Mucosa of rectum (tissue), 2 donors: ENCODE data around the gene VAV2.

Experiments used
- H3K27ac ChIP-seq, 2 donors: one replicate each; pipeline ENCODE4 v1.7.0; 2013; ENCODE audit warnings: inconsistent platforms in 2 of 2, low read depth in 2 of 2, low read length in 2 of 2
- H3K27me3 ChIP-seq, 2 donors: one replicate each; pipeline ENCODE4 v1.7.0; 2013; ENCODE audit warnings: low read length in 2 of 2; ENCODE audit not compliant: control insufficient read depth in 2 of 2, insufficient read depth in 2 of 2
- H3K36me3 ChIP-seq, 2 donors: one replicate each; pipeline ENCODE4 v1.7.0; 2013; ENCODE audit warnings: low read length in 2 of 2; ENCODE audit not compliant: control insufficient read depth in 2 of 2, insufficient read depth in 2 of 2
- H3K4me1 ChIP-seq, 2 donors: one replicate each; pipeline ENCODE4 v1.7.0; 2013; ENCODE audit warnings: low read length in 2 of 2, mild to moderate bottlenecking in 1 of 2; ENCODE audit not compliant: control insufficient read depth in 2 of 2, insufficient read depth in 2 of 2
- H3K4me3 ChIP-seq, 2 donors: one replicate each; pipeline ENCODE4 v1.7.0; 2013; ENCODE audit warnings: low read length in 2 of 2
- H3K9ac ChIP-seq, 2 donors: one replicate each; pipeline ENCODE4 v1.7.0; 2013; ENCODE audit warnings: low read length in 2 of 2, low read depth in 1 of 2, mild to moderate bottlenecking in 1 of 2
- H3K9me3 ChIP-seq, 2 donors: one replicate each; pipeline ENCODE4 v1.7.0; 2013; ENCODE audit warnings: low read length in 2 of 2; ENCODE audit not compliant: control insufficient read depth in 2 of 2
- donor health status: healthy.
- donor health status: Normal muscosa, but diverticular disease.

Gene VAV2

DNA sequence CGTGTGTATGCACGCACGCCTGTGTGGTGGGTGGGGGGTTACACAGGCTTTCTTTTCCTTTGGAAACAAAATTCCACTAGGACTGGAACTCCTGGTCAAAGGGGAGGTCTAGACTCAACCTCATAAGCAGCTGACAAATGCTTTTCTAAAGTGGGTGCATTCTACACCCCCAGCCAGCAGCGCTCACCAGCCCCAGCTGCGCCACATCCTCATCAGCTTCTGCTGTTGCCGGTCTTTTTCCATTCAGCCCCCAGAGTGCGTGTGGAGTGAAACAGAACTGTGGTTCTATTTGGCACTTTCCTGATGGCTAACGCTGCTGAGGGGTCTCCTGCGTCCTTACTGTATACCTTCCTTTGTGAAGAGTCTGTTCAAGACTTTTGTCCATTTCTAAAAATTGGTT lies 176.3 kb downstream of the VAV2 start:
- no peaks in the 10 kb centered on the region for H3K36me3 ChIP-seq
- no peaks in the 10 kb centered on the region for H3K27me3 ChIP-seq
- H3K27ac ChIP-seq, result no peak overlapping the region
- no peak overlapping the region for H3K9ac ChIP-seq
- H3K4me3 ChIP-seq, result no peak overlapping the region
- H3K4me1 ChIP-seq, result no peaks in the 10 kb centered on the region
- no peaks in the 10 kb centered on the region for H3K9me3 ChIP-seq

DNA sequence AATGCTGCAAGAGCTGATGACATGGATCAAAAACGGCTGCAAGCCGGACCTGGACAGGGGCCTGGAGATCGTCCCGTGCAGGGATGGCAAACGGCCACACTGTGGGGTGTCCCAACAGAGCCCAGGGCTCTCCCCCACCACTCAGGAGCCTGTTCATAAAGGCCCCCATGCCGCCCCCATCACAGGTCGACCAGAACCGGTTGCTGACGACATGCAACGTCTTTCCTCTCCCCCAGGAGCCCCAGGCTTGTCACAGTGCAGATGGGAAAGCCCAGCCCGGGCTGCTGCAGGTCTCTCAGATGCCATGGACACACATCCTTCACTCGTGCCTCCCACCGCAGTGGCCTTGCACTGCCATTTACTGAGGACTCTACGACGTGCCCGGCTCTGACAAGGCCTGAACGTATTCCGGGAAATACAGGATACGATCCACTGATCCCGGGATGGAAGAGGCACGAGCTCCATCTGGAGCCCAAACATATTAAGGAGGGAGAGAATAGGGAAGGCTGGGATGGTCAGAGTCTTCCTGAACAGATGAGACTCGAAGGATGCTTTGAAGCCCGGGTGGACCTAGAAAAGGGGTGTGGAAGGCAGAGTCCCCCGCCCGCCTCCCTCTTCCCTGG lies 177.4 kb downstream of the VAV2 start:
- H3K4me1 ChIP-seq, result no peaks in the 10 kb centered on the region
- no peaks in the 10 kb centered on the region for H3K9me3 ChIP-seq
- no peaks in the 10 kb centered on the region for H3K36me3 ChIP-seq
- H3K27me3 ChIP-seq, result no peaks in the 10 kb centered on the region
- H3K4me3 ChIP-seq, result no peak overlapping the region
- no peak overlapping the region for H3K27ac ChIP-seq
- no peak overlapping the region for H3K9ac ChIP-seq

DNA sequence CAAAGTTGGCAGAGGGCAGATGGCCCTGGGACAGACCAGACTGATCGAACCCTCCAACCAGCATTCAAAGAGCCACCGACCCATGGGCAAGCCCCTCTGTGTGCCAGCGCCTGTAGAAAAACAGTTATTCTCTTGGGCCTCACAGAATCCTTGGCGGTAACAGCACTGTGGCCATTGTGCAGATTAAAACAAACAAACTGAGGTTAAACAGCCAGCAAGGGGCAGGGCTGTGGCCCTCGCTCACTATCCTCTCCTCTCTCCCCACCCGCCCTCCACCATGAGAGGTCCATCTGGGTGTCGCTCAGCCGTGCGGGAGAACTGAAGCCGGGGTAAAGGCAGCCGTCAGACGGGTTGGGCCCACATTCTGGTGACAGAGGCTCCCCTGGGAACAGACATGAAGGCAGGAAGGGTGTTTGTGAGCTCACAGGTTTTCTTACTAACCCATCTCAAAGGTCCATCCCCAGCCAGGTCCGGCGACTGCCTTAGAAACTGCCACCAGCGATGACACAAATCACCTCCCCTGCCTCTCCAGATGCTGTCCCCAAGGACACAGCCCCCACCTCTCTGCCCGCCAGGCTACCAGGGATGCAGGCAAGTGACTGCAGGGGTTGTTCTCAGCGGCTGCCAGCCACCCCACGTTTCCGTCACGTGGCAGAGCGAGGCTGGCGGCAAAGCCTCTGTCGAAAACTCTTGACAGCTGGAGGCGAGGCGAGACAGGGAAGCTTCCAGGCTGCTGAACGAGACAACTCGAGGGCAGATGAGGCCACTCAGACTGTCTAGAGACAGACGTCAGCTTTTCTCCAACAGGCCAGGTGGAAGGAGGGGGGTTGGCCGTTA lies 178.2 kb downstream of the VAV2 start:
- Histone ChIP-seq H3K9me3 (no peaks in the 10 kb centered on the region), H3K9ac (no peak overlapping the region), H3K4me1 (no peaks in the 10 kb centered on the region), H3K36me3 (peaks cover 0 to 3% of the 10 kb centered on the region in 2 donors), H3K27me3 (no peaks in the 10 kb centered on the region), H3K27ac (no peak overlapping the region), H3K4me3 (no peak overlapping the region)

DNA sequence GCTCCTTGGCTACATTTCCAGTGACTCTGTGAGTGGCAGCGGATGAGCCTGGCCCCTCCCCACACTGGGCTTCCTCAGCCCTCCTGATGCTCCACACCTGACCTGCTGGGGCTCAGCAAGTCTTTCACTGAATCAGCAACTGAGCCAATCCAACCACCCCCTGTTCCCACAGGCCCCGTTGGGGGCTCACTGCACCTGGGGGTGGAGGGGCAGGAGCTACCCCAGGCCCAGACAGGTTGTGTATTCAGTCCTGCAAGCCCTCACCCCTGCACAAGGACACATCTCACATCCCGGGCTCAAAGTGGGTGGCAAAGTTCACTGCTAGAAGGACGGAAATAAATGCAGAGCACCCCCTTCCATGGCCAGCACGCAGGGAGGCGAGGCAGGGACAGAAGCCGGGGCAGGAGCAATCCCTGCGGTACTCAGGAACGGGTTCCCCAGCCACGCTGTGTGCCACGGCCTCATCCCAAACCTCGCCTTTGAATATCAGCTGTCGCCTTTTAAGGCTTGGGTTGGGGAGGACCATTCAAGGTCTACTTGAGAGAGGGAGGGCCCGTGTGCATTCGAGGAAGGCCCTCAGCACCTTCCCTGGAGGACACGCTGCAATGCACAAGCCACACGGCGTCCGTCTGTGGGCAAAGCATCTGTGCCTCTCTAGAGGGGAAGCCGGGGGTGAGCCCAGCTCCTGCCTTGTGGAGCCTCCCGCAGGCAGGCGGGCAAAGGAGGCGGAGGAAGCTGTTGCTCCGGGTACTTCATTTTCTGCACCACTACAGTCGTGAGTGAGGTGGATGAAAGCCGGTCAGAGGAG lies 179.0 kb downstream of the VAV2 start:
- peaks cover 4 to 10% of the 10 kb centered on the region in 2 donors for H3K36me3 ChIP-seq
- no peak overlapping the region for H3K27ac ChIP-seq
- H3K4me3 ChIP-seq, result no peak overlapping the region
- H3K4me1 ChIP-seq, result no peaks in the 10 kb centered on the region
- H3K9ac ChIP-seq, result no peak overlapping the region
- H3K27me3 ChIP-seq, result no peaks in the 10 kb centered on the region
- no peaks in the 10 kb centered on the region for H3K9me3 ChIP-seq

DNA sequence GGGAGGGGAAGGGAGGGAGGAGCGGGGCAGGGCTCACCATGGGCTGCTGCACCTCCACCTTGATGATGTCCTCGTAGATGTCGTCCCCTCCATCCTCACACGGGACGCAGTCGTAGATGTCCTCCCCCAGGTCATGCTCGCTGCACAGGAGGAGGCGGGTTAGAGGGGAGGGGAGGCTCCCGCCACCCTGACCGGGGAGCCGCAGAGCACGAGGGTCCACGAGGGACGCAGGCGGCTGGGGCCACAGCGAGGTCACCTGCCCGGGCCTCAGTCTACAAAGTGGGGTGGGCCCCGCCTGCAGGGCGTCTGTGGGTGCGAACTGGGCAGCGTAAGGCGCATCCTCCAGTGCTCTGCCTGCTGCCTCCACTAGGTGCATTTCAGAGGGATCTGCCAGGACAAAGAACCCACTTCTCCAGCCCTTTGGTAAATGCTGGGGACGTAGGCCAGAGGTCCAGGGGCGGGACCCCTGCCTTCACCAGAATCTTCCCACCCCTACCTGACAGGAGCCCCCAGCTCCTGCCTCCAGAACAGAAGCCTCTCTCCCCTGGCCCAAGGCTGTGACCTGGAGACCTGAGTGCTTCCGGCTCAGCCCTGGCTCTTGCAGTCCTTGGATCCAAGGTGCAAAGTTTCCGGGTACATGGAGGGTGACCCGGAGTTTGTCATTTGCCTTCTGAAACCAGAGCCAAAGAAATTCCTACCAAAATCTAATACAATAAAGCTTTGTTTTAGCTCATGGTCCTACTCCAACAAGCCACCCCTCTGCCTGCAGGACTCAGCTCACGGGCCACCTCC lies 179.9 kb downstream of the VAV2 start:
- H3K27me3 ChIP-seq, result no peaks in the 10 kb centered on the region
- H3K9me3 ChIP-seq, result no peaks in the 10 kb centered on the region
- no peak overlapping the region for H3K27ac ChIP-seq
- no peaks in the 10 kb centered on the region for H3K4me1 ChIP-seq
- H3K9ac ChIP-seq, result no peak overlapping the region
- peaks cover 4 to 17% of the 10 kb centered on the region in 2 donors for H3K36me3 ChIP-seq
- H3K4me3 ChIP-seq, result no peak overlapping the region

DNA sequence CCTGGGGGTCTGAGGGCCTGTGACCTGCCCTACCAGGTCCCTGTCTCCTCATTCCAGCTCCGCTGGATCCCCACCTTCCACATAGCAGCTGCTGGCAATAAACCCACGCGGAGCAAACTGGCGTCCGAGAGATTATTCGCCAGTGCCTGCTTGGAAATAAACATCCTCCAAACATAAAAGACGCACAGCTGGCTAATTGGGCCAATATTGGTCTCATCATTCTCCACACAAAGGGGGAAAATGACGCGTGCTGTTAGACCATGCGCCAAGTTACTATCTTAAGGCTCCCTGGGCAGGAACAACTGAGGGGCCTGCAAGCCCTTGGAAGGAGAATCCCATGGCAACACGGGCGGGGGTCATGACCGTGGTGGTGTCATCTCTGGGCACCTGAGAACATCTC lies 180.7 kb downstream of the VAV2 start:
- Histone ChIP-seq H3K27ac (no peak overlapping the region), H3K4me1 (no peaks in the 10 kb centered on the region), H3K9me3 (no peaks in the 10 kb centered on the region), H3K27me3 (no peaks in the 10 kb centered on the region), H3K4me3 (no peak overlapping the region), H3K9ac (no peak overlapping the region), H3K36me3 (peaks cover 4 to 17% of the 10 kb centered on the region in 2 donors)

DNA sequence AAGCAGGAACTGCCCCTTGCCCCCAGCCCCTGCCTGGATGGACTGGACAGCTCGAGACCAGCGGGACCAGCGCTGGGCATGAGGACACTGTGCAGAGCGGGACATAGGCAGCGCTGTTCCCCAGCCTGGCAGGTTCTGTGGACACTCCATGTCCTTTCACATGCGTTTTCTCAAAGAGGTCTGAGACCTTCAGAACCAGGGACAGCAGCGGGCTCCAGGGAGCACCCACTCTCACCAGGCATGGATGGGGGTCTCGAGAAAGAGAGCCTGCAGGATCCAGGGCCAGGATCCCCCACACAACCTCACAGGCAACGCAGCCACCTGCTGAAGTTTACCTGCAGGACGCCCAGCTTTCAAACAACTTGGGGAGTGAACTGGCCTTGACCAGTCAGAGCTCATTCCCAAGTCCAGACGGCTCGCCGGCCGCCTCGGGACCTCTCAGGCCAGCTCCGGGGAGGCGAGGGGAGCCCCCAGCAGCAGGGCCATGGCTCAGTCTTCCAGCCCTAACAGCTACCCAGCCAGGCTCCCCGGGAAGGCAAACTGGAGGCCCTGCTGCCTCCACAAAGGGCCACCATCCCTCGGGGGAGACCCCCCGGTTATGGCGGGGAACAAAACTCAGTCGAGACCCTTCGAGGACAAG lies 181.4 kb downstream of the VAV2 start:
- H3K4me1 ChIP-seq, result no peaks in the 10 kb centered on the region
- no peak overlapping the region for H3K27ac ChIP-seq
- H3K9ac ChIP-seq, result no peak overlapping the region
- H3K36me3 ChIP-seq, result peaks cover 4 to 17% of the 10 kb centered on the region in 2 donors
- no peaks in the 10 kb centered on the region for H3K27me3 ChIP-seq
- H3K9me3 ChIP-seq, result no peaks in the 10 kb centered on the region
- H3K4me3 ChIP-seq, result no peak overlapping the region

DNA sequence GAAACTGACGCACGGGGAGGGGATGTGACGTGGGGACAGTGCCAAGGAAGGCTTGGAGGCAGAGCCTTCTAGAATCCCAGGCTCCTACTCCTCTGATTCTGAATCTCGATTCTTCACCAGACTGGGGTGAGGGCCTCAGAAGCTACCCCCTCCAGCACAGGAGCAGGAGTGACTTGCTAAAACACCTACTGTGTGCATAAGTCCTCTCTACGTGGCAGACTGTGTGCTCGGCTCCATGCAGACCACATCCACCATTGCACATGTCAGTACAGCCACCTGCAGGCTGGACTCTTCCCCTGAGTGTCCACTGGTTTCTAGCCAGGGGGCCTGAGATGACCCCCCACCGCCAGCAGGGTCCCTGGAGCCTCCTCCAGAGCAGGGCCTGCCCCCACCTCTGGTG lies 182.8 kb downstream of the VAV2 start:
- no peak overlapping the region for H3K27ac ChIP-seq
- peaks cover 4 to 19% of the 10 kb centered on the region in 2 donors for H3K36me3 ChIP-seq

DNA sequence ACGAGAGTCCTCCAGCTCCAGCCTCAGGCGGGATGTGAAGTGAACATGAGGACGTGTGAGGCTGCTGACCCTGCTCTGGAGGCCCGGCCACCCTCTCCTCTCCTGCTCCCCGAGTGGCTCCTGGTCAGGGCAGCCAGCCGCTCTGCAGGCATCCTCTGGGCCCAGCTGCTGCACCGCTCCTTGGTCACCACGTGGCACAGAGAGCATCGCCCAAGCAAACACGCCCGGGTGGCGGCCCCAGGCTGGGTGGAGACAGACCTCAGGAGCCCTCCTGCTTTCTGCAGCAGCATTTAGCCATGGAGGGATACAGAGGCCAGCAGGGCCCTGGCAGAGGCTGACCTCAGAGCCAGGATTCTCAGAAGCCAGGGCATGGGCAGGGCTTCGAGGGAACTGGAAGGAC lies 184.3 kb downstream of the VAV2 start:
- Histone ChIP-seq H3K4me3 (no peak overlapping the region), H3K36me3 (peaks cover 6 to 19% of the 10 kb centered on the region in 2 donors), H3K4me1 (no peaks in the 10 kb centered on the region), H3K27me3 (no peaks in the 10 kb centered on the region), H3K9ac (no peak overlapping the region), H3K9me3 (no peaks in the 10 kb centered on the region), H3K27ac (no peak overlapping the region)

More for the DNA sequence above, 182.8 kb downstream of the VAV2 start:
- Histone ChIP-seq H3K4me3 (no peak overlapping the region), H3K9me3 (no peaks in the 10 kb centered on the region), H3K4me1 (no peaks in the 10 kb centered on the region), H3K9ac (no peak overlapping the region), H3K27me3 (no peaks in the 10 kb centered on the region)
